Activated naive CD8-positive, alpha-beta T cell treated with anti-CD3 and anti-CD28 coated beads, Interleukin-2, amount 10 ng/mL, durations not matched to agents 7 days and 5 days (primary cell): ENCODE results near the gene ODC1. TPM values are rescaled to one million over a fixed set of nuclear protein-coding genes. Genes with fewer than 3 reads are reported as not detected.

Source experiments
- ATAC-seq: fragments of 150-1000 bp; cut with Tn5 transposase; one replicate; pipeline ENCODE4 v1.10.0; 2021; ENCODE audit warnings: low read depth, moderate library complexity
- POLR2A ChIA-PET: fragments of 350-600 bp; sonication (Branson Sonifier 250); formaldehyde crosslinking; loops from one replicate; lab custom pipeline; 2021; ENCODE audit warnings: antibody characterized with exemption; lab: Charles Lee
- DNase-seq: peaks from one replicate; pipeline ENCODE4 v3.0.0; 2021
- H3K27ac Mint-ChIP-seq: one replicate; pipeline ENCODE4 v1.8.0; 2022; ENCODE audit warnings: mild to moderate bottlenecking, mixed read lengths
- H3K27me3 Mint-ChIP-seq: one replicate; pipeline ENCODE4 v1.8.0; 2022; ENCODE audit warnings: mild to moderate bottlenecking, moderate library complexity, mixed read lengths
- H3K36me3 Mint-ChIP-seq: one replicate; pipeline ENCODE4 v1.8.0; 2021; ENCODE audit warnings: mild to moderate bottlenecking, mixed read lengths
- H3K4me1 Mint-ChIP-seq: one replicate; pipeline ENCODE4 v1.8.0; 2021; ENCODE audit warnings: mixed read lengths
- H3K4me3 Mint-ChIP-seq: one replicate; pipeline ENCODE4 v1.8.0; 2022; ENCODE audit warnings: mild to moderate bottlenecking, moderate library complexity, mixed read lengths
- H3K9me3 Mint-ChIP-seq: one replicate; pipeline ENCODE4 v1.8.0; 2021; ENCODE audit warnings: mixed read lengths
- total RNA-seq, 2 experiments: library from RNA; stranded (reverse); gene quantifications; one replicate each; pipeline ENCODE4 v1.2.3, GENCODE V29; 2021

Gene ODC1
- total RNA-seq, 2 experiments from 2014 or later, result 42.0 to 43.8 TPM

DNA sequence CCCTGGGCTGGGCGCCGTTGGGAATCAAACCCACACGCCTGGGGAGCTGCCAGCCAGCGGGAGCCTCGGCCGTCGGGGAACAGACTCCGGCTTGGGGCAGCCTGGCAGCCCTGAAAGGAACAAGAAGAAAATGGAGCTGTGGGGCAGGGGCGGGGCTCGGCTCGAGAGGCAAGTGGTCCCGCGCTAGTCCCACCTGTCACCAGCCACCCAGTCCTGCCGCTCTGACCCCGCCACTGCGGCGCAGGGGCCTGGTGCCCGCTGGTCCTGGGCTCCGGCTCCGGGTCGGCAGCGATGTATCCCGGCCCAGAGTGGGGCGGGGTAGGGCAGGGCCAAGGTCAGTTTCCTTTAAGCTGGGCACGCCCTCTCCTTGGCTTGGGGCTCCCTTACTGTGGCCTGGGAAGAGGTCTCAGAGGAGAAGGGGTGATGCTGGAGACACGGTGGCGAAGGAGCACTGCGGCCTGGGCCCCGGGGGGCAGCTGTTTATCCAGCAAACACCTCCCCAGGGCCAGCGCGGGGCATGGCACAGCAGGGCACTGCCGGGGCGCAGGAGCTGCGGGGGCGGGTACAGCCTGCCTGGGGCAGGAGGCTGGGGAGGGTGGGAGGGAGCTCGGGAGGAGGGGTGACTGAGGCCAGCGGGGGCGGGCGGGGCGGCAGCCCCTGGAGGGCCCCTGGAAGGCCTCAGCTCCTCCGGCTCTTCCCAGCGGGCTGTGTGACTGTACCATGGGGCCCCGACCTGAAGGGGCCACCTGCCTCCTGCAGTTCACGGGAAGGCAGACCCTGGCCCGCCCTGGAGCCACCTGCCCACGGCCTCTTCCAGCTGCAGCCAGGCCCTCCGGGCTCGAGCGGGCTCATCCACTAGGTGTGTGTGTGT lies 15.6 kb downstream of the ODC1 start:
- ATAC-seq, result peak; percentile 74
- no peaks in the 10 kb centered on the region for H3K9me3 Mint-ChIP-seq
- H3K4me1 Mint-ChIP-seq, result peaks cover 14% of the 10 kb centered on the region
- H3K27me3 Mint-ChIP-seq, result peaks cover 6% of the 10 kb centered on the region
- H3K27ac Mint-ChIP-seq, result peak overlapping the region; percentile 63
- H3K36me3 Mint-ChIP-seq, result peaks cover 3% of the 10 kb centered on the region
- DNase-seq, result peak; percentile 64
- POLR2A ChIA-PET, result interaction anchor here (0.6 to 1.0 kb wide), 5 partner anchors 14 to 354 kb away, joined by 3 to 4 read pairs (median 3); no protein-coding TSS in a partner anchor
- peak overlapping the region; percentile 83 for H3K4me3 Mint-ChIP-seq

GRCh38 chr2:10431797-10432196 lies 16.3 kb downstream of the ODC1 start:
- peaks cover 14% of the 10 kb centered on the region for H3K4me1 Mint-ChIP-seq
- peaks cover 4% of the 10 kb centered on the region for H3K36me3 Mint-ChIP-seq
- DNase-seq (no peak), ATAC-seq (peak; percentile 18)
- peaks cover 6% of the 10 kb centered on the region for H3K27me3 Mint-ChIP-seq
- H3K27ac Mint-ChIP-seq, result peak overlapping the region; percentile 63
- H3K4me3 Mint-ChIP-seq, result peak overlapping the region; percentile 83
- POLR2A ChIA-PET, result interaction anchor here (0.8 to 1.0 kb wide), 3 partner anchors 23 to 353 kb away, joined by 3 to 4 read pairs (median 3); no protein-coding TSS in a partner anchor
- no peaks in the 10 kb centered on the region for H3K9me3 Mint-ChIP-seq

DNA sequence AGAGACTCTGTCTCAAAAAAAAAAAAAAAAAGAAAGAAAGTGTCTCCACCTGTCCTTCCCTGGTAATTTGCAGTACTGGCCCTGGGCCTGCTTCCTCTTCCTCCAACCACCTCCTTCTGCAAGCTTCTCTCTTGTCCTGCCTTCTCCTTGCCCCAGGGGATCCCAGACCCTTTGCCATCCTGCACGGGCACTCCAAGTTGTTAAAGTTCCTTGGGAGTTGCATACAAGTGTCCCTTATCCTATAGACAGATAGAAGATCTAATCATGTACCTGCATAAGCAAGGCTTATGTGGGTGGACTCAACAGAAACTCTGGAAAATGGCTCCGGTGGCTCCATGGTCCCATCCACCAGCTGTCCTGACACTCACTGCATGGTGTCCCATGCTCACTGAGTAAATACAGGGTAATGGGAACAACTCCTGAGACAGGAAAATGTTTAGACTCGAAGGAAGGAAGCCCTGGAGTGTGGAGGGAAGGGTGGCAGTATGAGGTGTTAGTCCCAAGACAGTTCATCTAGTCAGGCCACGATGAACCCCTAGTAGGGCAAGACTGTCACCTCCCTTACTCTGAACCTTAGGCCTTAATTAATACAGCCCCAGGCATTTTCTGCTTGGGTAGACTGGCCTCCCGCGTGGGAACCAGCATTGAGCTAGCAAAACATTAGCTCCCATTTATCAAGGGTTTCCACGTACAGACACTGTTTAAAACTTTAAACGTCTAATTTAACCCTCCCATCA lies 17.1 kb downstream of the ODC1 start:
- no peak for ATAC-seq
- no peak overlapping the region for H3K4me3 Mint-ChIP-seq
- peaks cover 6% of the 10 kb centered on the region for H3K27me3 Mint-ChIP-seq
- POLR2A ChIA-PET, result interaction anchor here (0.6 kb wide), 1 partner anchor 662 kb away, joined by 4 read pairs; no protein-coding TSS in a partner anchor
- peaks cover 14% of the 10 kb centered on the region for H3K4me1 Mint-ChIP-seq
- DNase-seq, result no peak
- H3K9me3 Mint-ChIP-seq, result no peaks in the 10 kb centered on the region
- H3K27ac Mint-ChIP-seq, result no peak overlapping the region
- H3K36me3 Mint-ChIP-seq, result peaks cover 4% of the 10 kb centered on the region

GRCh38 chr2:10428924-10429323 lies 19.2 kb downstream of the ODC1 start:
- H3K4me3 Mint-ChIP-seq, result no peak overlapping the region
- ATAC-seq, result no peak
- peaks cover 4% of the 10 kb centered on the region for H3K36me3 Mint-ChIP-seq
- H3K27ac Mint-ChIP-seq, result no peak overlapping the region
- H3K27me3 Mint-ChIP-seq, result peaks cover 6% of the 10 kb centered on the region
- no peak for DNase-seq
- no peaks in the 10 kb centered on the region for H3K9me3 Mint-ChIP-seq
- POLR2A ChIA-PET, result interaction anchor here (0.7 kb wide), 1 partner anchor 287 kb away, joined by 3 read pairs; no protein-coding TSS in a partner anchor
- peaks cover 14% of the 10 kb centered on the region for H3K4me1 Mint-ChIP-seq

GRCh38 chr2:10428355-10428754 lies 19.8 kb downstream of the ODC1 start:
- no peaks in the 10 kb centered on the region for H3K9me3 Mint-ChIP-seq
- peaks cover 13% of the 10 kb centered on the region for H3K4me1 Mint-ChIP-seq
- ATAC-seq (no peak), DNase-seq (no peak)
- H3K36me3 Mint-ChIP-seq, result peaks cover 4% of the 10 kb centered on the region
- POLR2A ChIA-PET, result interaction anchor here (0.7 kb wide), 1 partner anchor 287 kb away, joined by 3 read pairs; no protein-coding TSS in a partner anchor
- no peak overlapping the region for H3K27ac Mint-ChIP-seq
- peaks cover 6% of the 10 kb centered on the region for H3K27me3 Mint-ChIP-seq
- no peak overlapping the region for H3K4me3 Mint-ChIP-seq

- Mint-ChIP-seq H3K27me3 (peaks cover 5% of the 10 kb centered on the region), H3K4me3 (no peak overlapping the region), H3K36me3 (peaks cover 4% of the 10 kb centered on the region), H3K9me3 (no peaks in the 10 kb centered on the region), H3K4me1 (peaks cover 9% of the 10 kb centered on the region), H3K27ac (no peak overlapping the region)
- ATAC-seq (no peak), DNase-seq (no peak)
- POLR2A ChIA-PET, result no interaction called here
Observed at GRCh38 chr2:10427618-10427949, 20.5 kb downstream of the ODC1 start.

GRCh38 chr2:10426726-10427617 lies 21.2 kb downstream of the ODC1 start:
- Mint-ChIP-seq H3K4me3 (no peak overlapping the region), H3K27ac (no peak overlapping the region), H3K4me1 (peaks cover 6% of the 10 kb centered on the region), H3K36me3 (peaks cover 4% of the 10 kb centered on the region), H3K27me3 (peaks cover 4% of the 10 kb centered on the region), H3K9me3 (no peaks in the 10 kb centered on the region)
- DNase-seq (no peak), ATAC-seq (no peak)
- POLR2A ChIA-PET, result no interaction called here

- POLR2A ChIA-PET, result no interaction called here
- Mint-ChIP-seq H3K36me3 (peaks cover 4% of the 10 kb centered on the region), H3K9me3 (no peaks in the 10 kb centered on the region), H3K27ac (no peak overlapping the region), H3K4me1 (no peaks in the 10 kb centered on the region), H3K27me3 (no peaks in the 10 kb centered on the region), H3K4me3 (no peak overlapping the region)
- ATAC-seq (no peak), DNase-seq (no peak)
Observed at GRCh38 chr2:10425699-10426098, 22.4 kb downstream of the ODC1 start.

DNA sequence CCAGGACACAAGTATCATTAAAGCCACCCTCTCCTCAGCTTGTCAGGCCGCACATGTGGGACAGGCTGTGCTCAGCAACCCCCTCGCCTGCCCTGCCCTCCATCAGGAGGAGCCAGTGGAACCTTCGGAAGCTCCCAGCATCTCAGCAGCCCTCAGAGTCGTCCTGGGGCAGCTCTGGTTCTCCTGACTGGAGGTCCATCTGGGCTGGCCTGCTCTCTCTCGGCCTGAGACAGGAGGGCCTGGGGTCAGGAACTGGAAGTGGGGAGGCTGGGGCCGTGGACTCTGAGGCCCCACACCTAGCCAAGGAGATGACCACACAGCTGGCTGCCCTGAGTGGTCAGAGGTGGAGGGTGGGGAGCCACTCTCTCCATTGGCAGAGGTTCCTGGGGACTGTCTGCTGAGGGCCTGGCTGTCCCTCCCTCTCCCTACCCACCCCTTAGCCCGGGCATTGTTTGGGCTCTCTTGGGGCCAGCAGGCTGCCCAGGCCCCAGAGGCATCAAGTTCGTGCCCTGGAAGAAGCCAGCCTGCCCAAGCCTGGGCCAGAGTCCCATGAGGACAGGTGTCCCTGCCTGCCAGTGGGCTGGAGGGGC lies 23.1 kb downstream of the ODC1 start:
- no peak overlapping the region for H3K4me3 Mint-ChIP-seq
- no peaks in the 10 kb centered on the region for H3K9me3 Mint-ChIP-seq
- H3K27me3 Mint-ChIP-seq, result no peaks in the 10 kb centered on the region
- DNase-seq, result no peak
- no peak for ATAC-seq
- H3K4me1 Mint-ChIP-seq, result no peaks in the 10 kb centered on the region
- H3K36me3 Mint-ChIP-seq, result peaks cover 4% of the 10 kb centered on the region
- H3K27ac Mint-ChIP-seq, result no peak overlapping the region
- POLR2A ChIA-PET, result interaction anchor here (1.1 kb wide), 1 partner anchor 297 kb away, joined by 3 read pairs; no protein-coding TSS in a partner anchor

DNA sequence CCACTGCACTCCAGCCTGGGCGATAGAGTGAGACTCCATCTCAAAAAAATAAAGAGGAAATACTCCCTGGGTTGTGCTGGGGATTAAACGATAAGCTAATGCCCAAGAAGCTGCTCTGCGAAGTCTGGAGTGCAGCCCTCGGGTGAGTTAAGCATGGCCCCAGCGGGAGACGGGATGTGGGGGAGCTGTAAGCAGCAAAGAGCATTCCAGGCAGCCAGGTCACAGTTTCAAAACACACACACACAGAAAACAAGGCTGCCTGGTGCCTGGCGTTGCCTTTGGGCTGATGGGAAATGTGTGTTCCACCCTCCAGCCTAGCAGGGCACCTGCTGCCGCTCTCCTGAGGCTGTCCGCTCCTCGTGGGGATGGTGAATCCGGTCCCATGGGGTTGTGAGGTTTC lies 24.1 kb downstream of the ODC1 start:
- Mint-ChIP-seq H3K36me3 (peaks cover 4% of the 10 kb centered on the region), H3K27me3 (no peaks in the 10 kb centered on the region), H3K9me3 (no peaks in the 10 kb centered on the region), H3K27ac (no peak overlapping the region), H3K4me1 (no peaks in the 10 kb centered on the region), H3K4me3 (no peak overlapping the region)
- ATAC-seq (no peak), DNase-seq (no peak)
- POLR2A ChIA-PET, result interaction anchor here (0.8 to 1.1 kb wide), 2 partner anchors 22 to 296 kb away, joined by 3 read pairs; no protein-coding TSS in a partner anchor

DNA sequence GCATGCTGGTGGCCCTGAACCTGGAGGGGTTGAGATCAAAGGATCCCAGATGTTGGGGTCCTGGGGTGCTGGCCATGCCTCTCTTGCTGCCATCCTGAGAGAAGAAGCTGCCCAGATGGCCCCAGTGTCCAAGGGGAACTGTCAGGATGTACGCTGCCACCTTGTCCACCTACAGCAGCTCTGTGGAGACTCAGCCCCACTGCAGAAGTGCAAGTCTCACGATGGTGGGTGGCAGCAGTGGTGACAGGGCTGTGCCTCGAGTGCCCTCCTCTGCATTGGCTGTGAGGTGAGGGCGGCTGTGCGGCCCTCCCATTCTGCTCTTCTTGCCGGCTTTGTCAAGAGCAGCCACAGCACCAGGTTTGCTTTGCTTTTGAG lies 24.7 kb downstream of the ODC1 start:
- Mint-ChIP-seq H3K36me3 (peaks cover 1% of the 10 kb centered on the region), H3K4me1 (peaks cover 3% of the 10 kb centered on the region), H3K4me3 (no peak overlapping the region), H3K27me3 (no peaks in the 10 kb centered on the region), H3K9me3 (no peaks in the 10 kb centered on the region), H3K27ac (no peak overlapping the region)
- DNase-seq, result no peak
- POLR2A ChIA-PET, result no interaction called here
- ATAC-seq, result no peak

DNA sequence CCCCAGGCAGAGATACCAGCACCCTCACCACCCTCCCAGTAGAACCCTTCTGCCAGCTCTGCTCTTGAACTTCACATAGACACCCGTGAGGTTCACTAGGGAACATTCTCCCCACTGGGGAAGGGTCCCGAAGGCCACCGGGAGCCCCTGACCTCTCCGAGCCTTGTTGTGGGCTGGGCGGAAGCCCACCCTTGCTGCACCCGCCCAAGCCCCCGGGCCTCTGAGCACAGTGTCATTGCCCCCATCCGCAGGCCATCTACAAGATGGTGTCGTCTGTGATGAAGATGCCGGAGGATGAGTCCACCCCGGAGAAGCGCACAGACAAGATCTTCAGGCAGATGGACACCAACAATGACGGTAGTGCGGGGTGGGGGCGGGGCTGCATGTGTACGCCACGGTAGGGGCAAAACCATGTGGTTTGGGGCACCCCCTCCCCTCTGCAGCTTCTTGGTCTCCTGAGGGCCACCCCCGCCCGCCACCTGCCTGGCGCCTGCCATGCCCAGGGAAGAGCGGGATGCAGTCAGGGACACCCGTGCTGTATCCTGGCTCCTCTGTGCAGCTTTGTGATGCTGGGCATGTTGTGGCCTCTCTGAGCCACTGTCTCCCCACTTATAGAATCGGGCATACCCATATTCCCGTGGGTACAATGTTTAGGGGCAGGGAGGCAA lies 25.3 kb downstream of the ODC1 start:
- POLR2A ChIA-PET, result no interaction called here
- ATAC-seq, result no peak
- H3K27me3 Mint-ChIP-seq, result no peaks in the 10 kb centered on the region
- DNase-seq, result no peak
- H3K4me3 Mint-ChIP-seq, result no peak overlapping the region
- H3K4me1 Mint-ChIP-seq, result peaks cover 5% of the 10 kb centered on the region
- H3K27ac Mint-ChIP-seq, result no peak overlapping the region
- peaks cover 1% of the 10 kb centered on the region for H3K36me3 Mint-ChIP-seq
- no peaks in the 10 kb centered on the region for H3K9me3 Mint-ChIP-seq
